RPMI8226 (cell line): ENCODE data around the gene ZIC1.

Experiments used
- DNase-seq: peaks from one replicate; pipeline ENCODE4 v3.0.0-alpha.2; 2015

Gene ZIC1

DNA sequence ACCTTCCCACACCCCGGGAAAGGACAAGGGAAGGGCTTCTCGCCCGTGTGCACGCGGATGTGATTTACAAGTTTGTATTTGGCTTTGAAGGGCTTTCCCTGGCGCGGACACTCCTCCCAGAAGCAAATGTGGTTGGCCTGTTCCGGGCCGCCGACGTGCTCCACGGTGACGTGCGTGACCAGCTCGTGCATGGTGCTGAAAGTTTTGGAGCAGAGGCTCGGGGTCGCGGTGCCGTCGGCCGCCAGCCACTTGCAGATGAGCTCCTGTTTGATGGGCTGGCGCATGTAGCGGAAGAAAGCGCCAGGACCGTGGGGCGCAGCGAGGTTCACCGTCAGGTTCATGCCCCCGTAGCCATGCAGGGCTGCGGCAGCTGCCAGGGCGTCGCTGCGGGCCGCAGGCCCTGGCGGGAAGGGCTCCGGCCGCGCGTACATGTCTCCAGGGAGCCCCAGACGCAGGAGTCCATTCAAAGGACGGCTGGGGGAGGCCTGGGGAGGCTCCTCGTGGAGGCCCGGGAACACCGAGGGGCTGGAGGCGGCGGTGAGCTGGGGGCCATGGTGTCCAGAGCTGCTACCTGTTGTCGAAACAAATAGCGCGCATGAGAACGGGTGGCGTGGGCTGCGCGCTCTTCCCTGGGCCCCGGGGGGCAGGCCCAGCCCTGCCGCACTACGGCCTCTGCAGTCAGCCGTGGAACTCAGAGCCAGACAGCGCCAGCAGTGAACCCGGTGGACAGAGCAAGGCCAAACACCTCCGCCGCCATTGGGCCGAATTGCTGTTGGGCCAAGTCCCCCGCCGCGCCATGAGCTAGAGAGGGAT lies 13.1 kb upstream of the ZIC1 start:
- DNase-seq: no peak

DNA sequence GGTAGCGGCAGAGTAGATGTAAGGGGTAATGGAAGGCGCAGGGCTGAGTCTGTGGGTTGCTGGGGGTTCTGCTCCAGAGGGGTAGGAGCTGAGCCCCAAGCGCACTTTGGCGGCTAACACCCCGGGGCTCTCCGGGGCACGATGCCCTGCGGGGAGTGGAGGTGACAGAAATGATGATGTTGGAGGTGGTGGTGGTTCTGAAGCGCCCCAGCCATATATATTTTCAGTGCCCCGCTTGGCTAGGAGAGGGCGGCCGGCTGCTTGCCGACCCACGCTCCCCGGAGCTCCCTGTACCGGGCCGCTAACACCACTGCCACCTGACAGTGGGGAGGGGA lies 12.5 kb upstream of the ZIC1 start:
- DNase-seq: no peak

DNA sequence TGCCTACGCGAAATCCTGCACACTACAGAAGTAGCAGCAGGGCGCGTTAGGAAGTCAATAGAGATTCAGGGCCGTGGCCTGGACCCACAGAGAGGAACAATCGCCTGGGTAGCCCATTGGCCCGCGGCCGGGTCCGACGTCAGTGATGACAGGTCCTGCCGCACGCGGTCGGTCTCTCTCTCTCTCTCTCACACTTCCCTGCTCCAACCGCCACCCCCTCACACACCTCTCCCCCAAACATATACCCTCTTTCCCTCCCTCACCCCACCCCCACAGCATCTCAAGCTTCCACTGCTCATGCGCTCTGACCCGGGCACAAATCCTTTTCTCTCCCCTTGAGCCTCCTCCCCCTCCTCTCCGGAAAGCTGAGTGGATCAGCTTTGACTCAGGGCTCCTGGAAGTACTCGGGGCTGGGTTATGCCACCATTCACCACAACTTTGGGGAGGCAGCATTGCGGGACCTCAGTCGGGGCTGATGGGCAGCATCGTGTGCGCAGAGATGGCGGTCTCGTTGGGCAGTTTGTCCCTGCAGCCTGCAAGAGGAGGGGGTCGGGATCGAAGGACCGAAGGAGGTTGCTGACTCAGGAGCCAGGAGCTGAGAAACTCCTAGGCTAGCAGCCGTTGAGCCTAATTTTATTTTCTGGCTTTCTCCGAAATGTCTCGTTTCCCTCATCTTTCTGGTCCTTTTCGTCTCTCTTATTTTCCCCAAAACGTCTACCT lies 11.8 kb upstream of the ZIC1 start:
- DNase-seq: no peak

DNA sequence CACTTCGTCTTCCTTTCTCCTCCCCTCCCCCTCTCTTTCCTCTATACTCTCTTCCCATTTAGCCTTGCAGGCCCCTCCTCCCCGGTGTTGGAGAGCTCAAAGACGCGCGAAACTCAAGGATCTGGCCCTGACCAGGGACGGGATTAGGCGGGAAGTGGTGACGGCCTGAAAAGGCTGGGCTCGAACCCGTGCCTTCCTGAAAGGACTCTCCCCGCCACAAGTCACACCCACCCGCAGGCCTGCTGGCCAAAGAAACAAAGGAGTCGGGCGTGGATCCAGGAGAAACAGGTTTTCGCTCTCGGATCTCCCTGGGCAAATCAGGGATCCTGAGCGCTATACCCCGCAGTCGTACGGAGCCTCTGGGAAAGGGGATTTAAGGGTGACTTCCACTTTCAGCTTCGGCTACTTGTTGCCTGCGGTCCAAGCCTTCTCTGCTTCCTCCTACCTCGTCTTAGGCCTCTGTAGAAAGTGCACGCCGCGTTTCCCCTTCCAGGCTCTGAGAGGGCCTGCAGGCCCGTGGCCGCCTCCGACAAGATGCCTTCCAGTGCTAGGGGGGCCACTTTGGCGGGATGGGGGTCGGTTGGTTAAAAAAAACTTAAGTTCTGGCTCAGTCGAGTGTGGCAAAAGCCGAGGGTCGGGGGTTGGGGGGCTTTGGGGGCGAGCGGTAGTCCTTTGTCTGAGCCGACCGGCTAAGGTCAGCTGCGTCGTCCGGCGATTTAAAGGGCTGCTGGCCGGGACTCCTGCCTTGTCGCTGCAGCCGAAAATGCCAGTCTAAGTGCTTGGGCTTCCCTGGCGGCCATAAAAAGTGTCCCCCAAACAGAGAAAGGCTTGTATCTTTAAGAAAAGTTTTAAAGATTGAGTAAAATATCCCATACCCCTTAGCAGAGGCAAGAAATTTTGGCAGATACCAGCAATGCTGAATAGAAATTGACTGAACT lies 11.0 kb upstream of the ZIC1 start:
- no peak for DNase-seq

DNA sequence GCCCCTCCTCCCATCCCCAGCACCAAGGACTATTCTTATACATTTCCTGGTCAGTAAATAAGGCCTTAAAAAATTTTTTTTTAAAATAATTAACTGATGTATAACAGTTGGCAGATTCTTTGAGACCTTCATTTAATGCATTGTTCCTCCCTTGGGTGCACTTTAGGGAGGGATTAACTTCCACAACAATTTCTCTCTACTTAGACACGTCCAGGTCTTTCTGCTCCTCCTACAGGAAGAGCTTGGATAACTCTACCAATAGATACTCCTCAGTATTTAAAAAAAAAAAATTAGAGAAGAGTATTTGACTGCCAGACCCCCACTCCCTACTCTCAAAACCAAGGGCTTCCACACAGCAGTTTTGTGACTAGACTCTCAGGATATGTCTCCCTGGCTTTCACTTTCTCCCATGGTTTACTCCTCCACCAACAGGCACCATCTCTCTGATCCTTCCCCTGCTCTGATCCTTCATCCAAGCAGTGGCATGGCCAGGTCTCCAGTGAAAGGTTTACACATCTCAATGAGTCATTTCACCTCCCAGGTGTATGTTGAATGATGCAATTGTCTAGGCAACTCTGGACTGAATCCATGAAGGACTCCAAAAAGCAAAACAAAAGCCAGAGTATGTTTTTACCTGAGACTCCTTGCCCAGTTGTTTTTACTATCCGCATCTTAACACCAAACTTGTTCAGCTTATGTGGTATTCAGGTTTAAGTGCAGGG lies 10.2 kb upstream of the ZIC1 start:
- DNase-seq: no peak

DNA sequence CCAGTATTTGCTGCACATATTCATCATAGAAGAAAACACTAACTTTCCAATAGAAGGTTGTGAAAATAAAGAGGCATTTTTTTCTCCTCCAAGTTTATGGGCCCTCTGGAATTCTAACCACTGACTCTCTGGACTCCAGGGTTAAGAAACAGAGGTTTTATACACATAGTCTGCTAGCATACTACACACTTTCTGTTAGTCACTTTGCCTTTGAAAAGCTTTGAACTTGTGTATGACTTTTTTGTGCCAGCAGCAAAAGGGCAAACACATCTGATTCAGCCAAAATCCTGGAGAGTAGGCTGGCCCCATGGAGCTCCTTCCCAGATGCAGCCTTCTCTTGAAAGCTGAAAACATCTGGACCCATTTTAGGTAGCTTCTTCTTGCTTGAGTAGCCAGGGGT lies 9.1 kb upstream of the ZIC1 start:
- no peak for DNase-seq

DNA sequence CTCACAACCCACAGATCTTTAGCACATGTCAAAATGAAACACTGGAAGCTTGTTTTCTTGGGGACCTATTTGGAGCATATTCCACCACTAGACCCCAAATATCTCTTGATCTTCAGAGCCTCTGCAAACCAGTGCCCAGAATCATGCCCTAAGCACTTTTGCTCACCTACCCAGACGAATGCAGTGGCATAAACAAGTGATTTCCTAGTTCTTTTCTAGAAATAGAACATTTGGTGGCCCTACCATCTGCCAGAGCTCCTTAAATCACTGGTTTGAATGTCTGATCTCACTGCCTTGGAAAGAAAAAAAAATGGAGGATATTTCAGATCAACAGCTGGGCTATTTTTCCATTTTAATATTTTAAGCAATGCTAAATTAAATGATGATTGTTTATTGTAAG lies 8.2 kb upstream of the ZIC1 start:
- DNase-seq: no peak

DNA sequence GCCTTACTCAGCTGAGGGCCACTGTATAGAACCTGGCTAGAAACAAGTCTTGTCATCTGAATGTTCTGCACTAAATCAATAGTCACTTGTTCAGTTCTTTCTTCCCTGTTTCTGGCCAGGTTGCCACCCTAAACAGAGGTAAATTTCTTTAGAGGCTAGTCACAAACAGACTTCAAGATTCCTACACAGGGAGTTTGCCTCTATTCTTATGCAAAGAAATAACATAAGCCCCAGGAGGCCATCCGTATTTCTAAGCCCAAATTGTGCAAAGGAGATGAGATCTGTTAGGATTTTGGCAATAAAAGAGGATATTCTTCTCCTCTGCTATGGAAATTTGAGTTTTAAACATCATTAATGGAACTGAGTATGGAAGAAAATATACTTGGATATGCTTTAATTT lies 7.7 kb upstream of the ZIC1 start:
- no peak for DNase-seq

DNA sequence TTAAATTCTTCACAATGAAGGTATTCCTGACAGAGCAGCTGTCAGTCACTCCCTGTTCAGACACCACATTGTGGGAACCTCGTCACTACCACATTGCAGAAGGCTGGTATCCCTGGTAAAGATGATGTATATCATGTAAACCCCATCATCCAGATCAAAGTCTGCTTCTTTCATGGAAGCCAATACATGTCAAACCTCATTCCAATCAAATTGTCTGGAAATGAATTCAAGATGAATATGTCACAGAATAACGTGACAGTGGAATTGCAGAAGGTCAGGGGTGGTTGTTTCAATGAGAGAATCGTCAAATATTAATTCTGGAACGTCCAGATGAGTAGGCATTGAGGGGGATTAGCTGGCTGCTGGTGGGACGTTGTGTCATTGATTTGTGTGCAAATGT lies 7.0 kb upstream of the ZIC1 start:
- no peak for DNase-seq

DNA sequence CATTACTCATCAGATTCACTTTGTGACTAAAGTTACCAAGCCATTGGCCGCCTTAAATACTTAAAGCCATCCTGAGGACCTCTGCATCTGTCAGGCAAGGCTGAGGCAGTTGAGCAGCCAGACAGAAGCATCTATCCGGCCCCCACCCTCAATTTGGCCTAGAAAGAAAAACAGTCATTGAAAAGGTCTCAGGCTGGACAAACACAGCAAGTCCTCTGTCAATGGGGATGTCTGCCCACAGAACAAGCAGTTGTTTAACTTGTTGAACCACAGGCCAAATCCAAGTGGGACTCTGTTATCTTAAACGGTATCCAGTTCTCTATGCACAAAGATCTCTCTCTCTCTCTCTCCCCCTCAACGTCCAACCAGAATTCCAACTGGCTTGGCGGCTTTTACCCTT lies 5.7 kb upstream of the ZIC1 start:
- no peak for DNase-seq

DNA sequence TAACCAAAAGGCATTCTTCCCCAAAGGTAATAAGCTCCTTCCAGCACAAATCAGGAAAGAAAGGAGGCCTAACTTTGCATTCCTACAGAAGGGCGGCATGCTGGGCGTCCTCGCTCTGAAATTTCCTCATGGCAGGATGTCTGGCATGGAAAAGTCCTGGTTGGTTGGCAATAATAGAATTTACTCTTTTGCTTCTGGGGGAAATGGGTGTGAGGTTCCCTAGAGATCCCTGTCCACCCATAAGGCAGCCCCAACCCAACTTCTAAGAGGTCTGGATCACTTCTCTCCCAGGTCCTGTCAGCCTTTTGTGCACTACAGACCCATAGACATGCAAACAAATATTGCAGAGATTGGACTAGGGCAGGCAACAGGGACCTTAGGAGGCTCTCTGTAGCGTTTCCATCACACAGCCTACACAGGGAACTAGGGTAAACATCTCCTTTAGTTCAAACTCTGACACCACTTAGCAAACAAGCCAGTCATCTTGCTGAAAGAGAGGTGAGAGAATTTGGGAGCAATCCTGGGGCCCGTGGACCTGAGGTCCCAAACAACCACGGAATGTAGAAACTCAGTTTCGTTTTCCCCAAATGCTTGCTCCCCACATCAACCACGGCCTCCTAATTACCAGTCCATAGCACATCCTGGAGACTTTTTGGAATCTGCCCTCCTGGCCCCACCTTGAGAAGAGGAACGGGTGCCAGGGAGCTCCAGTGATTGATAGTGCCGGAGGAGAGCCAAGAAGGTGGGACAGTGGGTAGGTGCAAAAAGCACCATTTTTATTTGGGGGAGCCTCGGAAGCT lies 5.0 kb upstream of the ZIC1 start:
- no peak for DNase-seq

DNA sequence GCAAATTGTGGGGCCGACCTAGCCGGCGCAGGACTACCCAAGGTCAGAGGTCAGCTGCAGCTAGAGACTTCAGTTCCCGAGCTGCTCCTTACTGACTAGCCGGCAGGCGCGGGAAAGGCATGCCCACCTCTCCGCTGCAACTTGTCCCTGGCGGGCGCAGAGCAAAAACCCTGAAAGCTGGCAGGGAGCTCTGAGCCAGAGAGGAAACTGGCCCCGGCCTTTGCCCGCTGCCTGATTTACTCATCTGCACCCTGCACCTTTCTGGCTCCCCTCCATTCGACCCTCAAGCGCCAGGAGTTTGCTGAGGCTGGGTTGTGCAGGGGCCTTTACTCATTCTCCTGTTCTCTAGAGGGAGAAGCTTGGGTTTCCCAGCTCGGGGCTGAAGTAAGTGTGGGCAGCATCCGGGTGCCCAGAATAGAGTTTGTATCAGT lies 4.3 kb upstream of the ZIC1 start:
- no peak for DNase-seq

DNA sequence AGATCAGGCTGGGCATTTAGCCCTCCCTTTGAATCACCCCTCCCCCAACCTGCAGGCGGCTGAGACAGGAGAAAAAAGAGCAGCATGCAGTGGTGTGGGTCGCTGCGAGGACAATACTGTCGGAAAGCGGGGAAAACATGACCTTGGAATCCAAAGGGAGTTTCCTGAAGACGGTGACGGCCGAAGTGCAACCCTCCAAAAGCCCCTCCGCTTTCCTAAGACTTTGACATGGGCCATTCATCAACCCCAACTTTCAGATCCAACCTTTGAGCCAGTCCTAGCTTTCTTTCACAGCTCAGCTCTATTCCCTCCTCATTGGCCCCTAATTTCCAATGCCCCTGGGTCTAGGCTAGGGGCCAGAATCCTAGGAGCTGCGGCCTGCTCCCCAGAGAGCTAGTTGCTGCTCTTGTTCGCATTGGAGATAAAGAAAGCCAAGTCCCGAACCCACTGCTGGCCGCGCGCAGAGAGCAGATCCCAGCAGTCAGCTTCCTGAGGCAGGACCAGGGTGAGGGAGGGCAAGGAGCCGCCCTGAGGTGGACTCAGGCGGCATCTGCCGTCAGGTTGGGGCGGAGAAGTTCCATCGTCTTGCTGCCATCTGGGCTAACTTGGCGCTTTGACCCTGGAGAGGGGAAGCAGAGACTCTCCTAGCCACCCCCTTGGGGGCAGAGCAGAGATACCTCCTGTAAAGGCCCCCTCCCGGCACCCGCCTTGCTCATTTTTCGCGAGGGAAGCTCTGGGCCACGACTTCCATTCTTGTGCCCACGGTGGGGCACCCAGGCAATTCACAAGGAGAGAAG lies 3.7 kb upstream of the ZIC1 start:
- DNase-seq: no peak

DNA sequence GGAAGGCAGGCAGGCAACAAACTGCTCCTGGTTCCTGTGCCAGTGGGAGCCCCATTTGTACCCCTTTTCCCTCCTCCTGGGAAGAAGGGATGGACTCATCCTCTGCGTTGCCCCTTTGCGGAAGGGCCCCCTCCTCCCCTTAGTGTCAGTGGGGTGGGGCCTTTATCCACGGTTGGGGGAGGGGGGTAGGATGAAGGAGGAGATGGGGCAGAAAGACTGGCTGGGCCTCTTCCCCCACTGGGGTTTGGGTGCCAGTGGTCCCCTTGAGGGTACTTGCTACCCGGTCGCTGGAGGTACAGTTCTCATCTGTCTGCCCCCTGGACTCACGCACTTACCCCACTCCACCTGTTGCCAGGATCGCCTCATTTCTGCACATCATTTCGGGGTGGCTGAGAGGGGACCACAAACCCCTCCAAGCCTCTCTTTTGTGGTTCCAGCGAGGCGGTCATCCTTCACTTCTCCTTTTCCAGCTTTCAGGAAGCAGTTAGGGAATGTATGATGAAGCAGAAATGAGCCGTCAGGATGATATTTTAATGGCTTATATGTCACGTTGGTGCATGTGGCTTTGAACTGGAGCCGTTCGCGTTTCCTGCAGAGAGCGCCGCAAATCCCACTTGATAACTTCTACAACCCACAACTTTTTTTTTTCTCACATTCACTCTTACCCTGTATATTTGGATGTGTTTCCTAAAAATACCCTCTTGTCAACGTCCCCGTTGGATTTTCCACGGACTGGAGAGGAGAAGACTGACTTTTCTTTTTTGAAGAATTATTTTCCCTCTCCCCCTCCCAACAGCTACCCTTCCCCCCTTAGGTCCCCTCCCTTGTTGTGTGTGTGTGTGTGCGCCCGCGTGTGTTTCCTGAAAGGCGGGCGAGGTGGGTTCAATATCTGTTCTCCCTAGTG lies 2.9 kb upstream of the ZIC1 start, which contains the start of gene ZIC4:
TSS of gene ZIC4 (minus strand) at position 516 of the 904 bp plus-strand sequence. CDS start 3,746 bp downstream, outside the sequence.
- DNase-seq: no peak

DNA sequence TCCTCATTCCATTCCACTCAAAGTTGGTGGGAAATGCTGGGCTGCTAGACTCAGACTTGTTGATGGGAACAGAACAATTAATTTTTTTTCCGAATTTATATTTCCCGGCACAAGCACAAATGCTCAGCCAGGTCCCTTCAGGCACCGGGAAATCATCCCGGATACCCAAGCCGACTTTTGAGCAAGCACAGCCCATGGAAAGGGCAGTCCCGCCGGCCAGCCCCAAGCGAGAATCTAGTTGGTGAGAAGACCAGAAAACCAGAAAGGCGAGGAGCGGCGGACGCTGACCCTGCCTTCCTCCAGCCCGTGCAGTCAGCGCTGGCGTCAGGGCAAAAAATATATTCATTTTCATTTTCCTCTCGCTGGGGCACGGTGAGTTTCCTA lies 2.1 kb upstream of the ZIC1 start:
- DNase-seq: no peak

DNA sequence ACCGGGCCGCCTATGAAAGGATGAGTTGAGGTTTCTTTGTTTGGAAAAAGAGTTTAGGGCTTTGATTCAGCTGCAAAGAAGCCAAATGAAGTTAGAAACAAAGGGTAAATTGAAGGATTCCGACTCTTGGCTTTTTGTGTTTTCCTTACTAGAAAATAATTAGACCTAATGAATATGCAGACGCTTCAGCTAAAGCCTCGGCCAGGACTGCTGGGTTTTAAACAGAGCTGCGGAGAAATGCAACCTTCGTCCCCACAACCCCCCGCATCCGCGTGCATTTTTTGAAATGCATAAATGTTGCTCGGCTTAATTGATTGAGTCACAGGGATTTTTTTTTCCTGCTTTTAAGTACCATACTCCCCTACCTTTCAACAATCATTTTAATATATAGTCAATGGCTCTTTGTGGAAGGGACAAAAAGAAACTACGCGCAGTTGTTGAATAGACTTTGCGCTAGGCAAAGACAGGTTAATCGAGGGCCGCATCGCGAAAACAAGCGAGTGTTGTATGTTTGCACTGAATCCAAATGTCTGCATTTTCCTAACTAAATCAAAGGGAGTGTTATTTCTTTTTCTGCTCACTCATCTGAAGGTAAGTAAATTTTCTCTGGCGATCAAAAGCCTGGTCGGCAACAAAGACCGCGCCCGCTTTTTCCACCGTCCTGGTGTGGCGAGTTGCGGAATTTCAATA lies 1.5 kb upstream of the ZIC1 start:
- DNase-seq: no peak

DNA sequence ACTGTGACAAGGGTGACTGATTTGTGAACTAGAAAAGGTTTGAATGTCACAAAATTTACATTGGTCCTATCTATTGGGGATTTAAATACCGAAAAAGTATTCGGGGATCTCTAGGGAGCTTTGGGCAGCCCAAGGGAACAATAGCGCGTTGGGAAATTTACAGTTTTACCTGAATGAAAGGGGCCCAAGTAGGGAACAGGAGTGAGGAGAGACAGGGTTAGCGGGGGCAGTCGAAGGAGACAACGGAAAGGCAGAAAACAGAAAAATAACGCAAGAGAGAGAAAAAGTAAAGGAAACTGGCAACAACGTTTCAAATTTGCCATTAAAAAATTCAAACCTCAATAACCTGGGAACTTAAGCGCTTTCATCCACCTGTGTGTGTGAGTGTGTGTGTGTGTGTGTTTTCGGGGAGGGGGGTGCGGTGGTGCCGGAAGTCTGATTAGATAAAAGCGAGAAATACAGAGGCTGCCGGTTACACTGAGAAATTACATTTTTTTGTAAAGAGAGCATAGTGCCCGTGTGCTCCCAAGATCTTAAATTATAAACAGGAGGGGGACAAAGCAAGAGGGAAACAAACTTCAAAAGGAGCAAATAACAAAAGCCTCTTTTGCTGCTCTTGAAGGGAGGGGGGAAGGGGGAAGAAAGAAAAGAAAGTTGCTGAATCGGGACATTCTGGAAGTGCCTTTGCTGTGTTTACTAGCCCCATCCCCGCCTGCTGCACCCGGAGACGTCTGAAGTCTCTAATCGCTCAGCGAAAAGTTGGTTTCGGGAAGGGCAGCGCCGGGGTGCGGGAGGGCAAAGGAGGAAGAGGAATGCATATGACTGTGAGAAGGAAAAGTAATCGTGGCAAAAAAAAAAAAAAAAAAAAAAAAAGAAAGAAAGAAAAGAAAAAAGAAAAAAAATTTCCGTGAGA lies 721 bp upstream of the ZIC1 start:
- DNase-seq: no peak

DNA sequence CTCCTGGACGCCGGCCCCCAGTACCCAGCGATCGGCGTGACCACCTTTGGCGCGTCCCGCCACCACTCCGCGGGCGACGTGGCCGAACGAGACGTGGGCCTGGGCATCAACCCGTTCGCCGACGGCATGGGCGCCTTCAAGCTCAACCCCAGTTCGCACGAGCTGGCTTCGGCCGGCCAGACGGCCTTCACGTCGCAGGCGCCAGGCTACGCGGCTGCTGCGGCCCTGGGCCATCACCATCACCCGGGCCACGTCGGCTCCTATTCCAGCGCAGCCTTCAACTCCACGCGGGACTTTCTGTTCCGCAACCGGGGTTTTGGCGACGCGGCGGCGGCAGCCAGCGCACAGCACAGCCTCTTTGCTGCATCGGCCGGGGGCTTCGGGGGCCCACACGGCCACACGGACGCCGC lies 956 bp downstream of the ZIC1 start:
- DNase-seq: no peak
